ENCODE measurements around the gene PLEKHM2. TPM values are rescaled to one million over a fixed set of nuclear protein-coding genes. Genes with fewer than 3 reads are reported as not detected.

PLEKHM2 gene
- total RNA-seq, 1 donor from 2014 or later = 90.9 TPM

- no peak overlapping the region for H3K27ac ChIP-seq
- no peak for ATAC-seq
- intact Hi-C loops (cut with DNase I) = no loop called here
These were observed 14.3 kb upstream of the PLEKHM2 start for GRCh38 chr1:15669864-15670263.

GRCh38 chr1:15671430-15671829 is 12.7 kb upstream of the PLEKHM2 start:
- TF ChIP-seq CTCF (IDR thresholded peaks at IDR 0.05) = no peak
- no peak overlapping the region for H3K4me3 ChIP-seq
- no peaks in the 10 kb centered on the region for H3K4me1 ChIP-seq
- H3K27ac ChIP-seq = no peak overlapping the region
- ATAC-seq (no peak), DNase-seq (no peak)
- H3K36me3 ChIP-seq = no peaks in the 10 kb centered on the region
- H3K27me3 ChIP-seq = no peaks in the 10 kb centered on the region
- intact Hi-C loops (cut with DNase I) = no loop called here
- H3K9me3 ChIP-seq = no peaks in the 10 kb centered on the region

More at GRCh38 chr1:15669864-15670263, 14.3 kb upstream of the PLEKHM2 start:
- H3K4me3 ChIP-seq = no peak overlapping the region
- no peaks in the 10 kb centered on the region for H3K9me3 ChIP-seq
- H3K27me3 ChIP-seq = no peaks in the 10 kb centered on the region
- TF ChIP-seq CTCF (IDR thresholded peaks at IDR 0.05) = no peak
- no peaks in the 10 kb centered on the region for H3K4me1 ChIP-seq
- DNase-seq = peak; percentile 15
- no peaks in the 10 kb centered on the region for H3K36me3 ChIP-seq

GRCh38 chr1:15674386-15675159 is 9.5 kb upstream of the PLEKHM2 start:
- no peaks in the 10 kb centered on the region for H3K9me3 ChIP-seq
- H3K4me1 ChIP-seq = no peaks in the 10 kb centered on the region
- DNase-seq (peak; percentile 51), ATAC-seq (peak; percentile 53)
- no peak overlapping the region for H3K27ac ChIP-seq
- intact Hi-C loops (cut with DNase I) = no loop called here
- no peak for TF ChIP-seq CTCF (IDR thresholded peaks at IDR 0.05)
- H3K27me3 ChIP-seq = no peaks in the 10 kb centered on the region
- no peak overlapping the region for H3K4me3 ChIP-seq
- no peaks in the 10 kb centered on the region for H3K36me3 ChIP-seq

- Histone ChIP-seq H3K36me3 (no peaks in the 10 kb centered on the region), H3K27me3 (no peaks in the 10 kb centered on the region), H3K4me1 (no peaks in the 10 kb centered on the region), H3K9me3 (no peaks in the 10 kb centered on the region), H3K4me3 (no peak overlapping the region), H3K27ac (no peak overlapping the region)
- no peak for TF ChIP-seq CTCF (IDR thresholded peaks at IDR 0.05)
- intact Hi-C loops (cut with DNase I) = no loop called here
- ATAC-seq = peak; percentile 61
- peak; percentile 60 for DNase-seq
These were observed 8.1 kb upstream of the PLEKHM2 start for GRCh38 chr1:15676010-15676409.

GRCh38 chr1:15676688-15677661 is 7.1 kb upstream of the PLEKHM2 start:
- no peaks in the 10 kb centered on the region for H3K9me3 ChIP-seq
- H3K27ac ChIP-seq = no peak overlapping the region
- H3K4me1 ChIP-seq = no peaks in the 10 kb centered on the region
- DNase-seq (no peak), ATAC-seq (no peak)
- intact Hi-C loops (cut with DNase I) = no loop called here
- no peaks in the 10 kb centered on the region for H3K27me3 ChIP-seq
- no peaks in the 10 kb centered on the region for H3K36me3 ChIP-seq
- no peak overlapping the region for H3K4me3 ChIP-seq
- TF ChIP-seq CTCF (IDR thresholded peaks at IDR 0.05) = no peak

Data from upper lobe of right lung (tissue), 1 donor.